Mammary epithelial cell (primary cell): ENCODE results near the gene AQP10.

ENCODE experiments used
- CTCF ChIP-seq, 2 donors: IDR thresholded peaks in 1 of 2; conservative IDR thresholded peaks in 1 of 2; 2 replicates each; pipeline ENCODE4 v1.5.1; 2011 to 2012; ENCODE audit warnings: inconsistent platforms in 2 of 2, low read length in 2 of 2, mild to moderate bottlenecking in 2 of 2, control low read depth in 1 of 2, low read depth in 1 of 2; ENCODE audit not compliant: insufficient read depth in 1 of 2; ENCODE audit errors: extremely low read depth in 1 of 2
- EZH2 ChIP-seq: IDR thresholded peaks from 2 replicates; pipeline ENCODE4 v1.6.1; 2012; ENCODE audit warnings: low read length, inconsistent platforms, borderline replicate concordance

GRCh38 chr1:154360288-154360687 lies 39.4 kb downstream of the AQP10 start:
- no peak for TF ChIP-seq EZH2
- TF ChIP-seq CTCF (conservative IDR thresholded peaks at IDR 0.05 in 1 of 2, IDR thresholded peaks at IDR 0.05 in 1 of 2; ENCODE audit: extremely low read depth in 1 of 2, insufficient read depth in 1 of 2, low read depth in 1 of 2, low read length in 2 of 2): no peak
